Peyer's patch (tissue), 4 donors: Measurements from ENCODE around the gene PAK2. TPM values are rescaled to one million over a fixed set of nuclear protein-coding genes. Genes with fewer than 3 reads are reported as not detected.
"Not testable (repeated sequence)": the region's sequence is repeated elsewhere in the genome, so short reads cannot be mapped to it uniquely, and the experiment has no call there.

Experiments
- DNase-seq, 3 donors: peaks; one replicate each; pipeline ENCODE4 v3.0.0-alpha.2; 2017 to 2019
- H3K27ac ChIP-seq, 4 donors: fragments of 200-600 bp; sonication (generic); one replicate each; pipeline ENCODE4 v1.5.1; 2016 to 2019
- H3K27me3 ChIP-seq, 2 donors: fragments of 200-600 bp; sonication (generic); one replicate each; pipeline ENCODE4 v1.5.1; 2019
- H3K36me3 ChIP-seq, 3 donors: fragments of 200-600 bp; sonication (generic); one replicate each; pipeline ENCODE4 v1.5.1; 2016 to 2019
- H3K4me1 ChIP-seq, 4 donors: fragments of 200-600 bp; sonication (generic); one replicate each; pipeline ENCODE4 v1.5.1; 2016 to 2019
- H3K4me3 ChIP-seq, 4 donors: fragments of 200-600 bp; sonication (generic); 1 replicate in 3 of 4; 2 replicates in 1 of 4; pipeline ENCODE4 v1.5.1; 2016 to 2019; ENCODE audit warnings: mild to moderate bottlenecking in 1 of 4
- H3K9me3 ChIP-seq, 4 donors: fragments of 200-600 bp; sonication (generic); one replicate each; pipeline ENCODE4 v1.5.1; 2016 to 2019; ENCODE audit warnings: mild to moderate bottlenecking in 1 of 4
- CTCF ChIP-seq, 6 experiments: fragments of 450-650 bp in 4 of 6; fragments of 200-600 bp in 2 of 6; sonication (generic) in 1 of 6; IDR thresholded peaks; one replicate each; pipeline ENCODE4 v1.5.1; 2017 to 2019; ENCODE audit warnings: antibody characterized with exemption in 6 of 6, mild to moderate bottlenecking in 3 of 6, moderate library complexity in 1 of 6
- POLR2A ChIP-seq, 2 donors: fragments of 450-650 bp; IDR thresholded peaks; one replicate each; pipeline ENCODE4 v1.5.1; 2017; ENCODE audit warnings: antibody characterized with exemption in 2 of 2, mild to moderate bottlenecking in 2 of 2, moderate library complexity in 2 of 2
- total RNA-seq, 4 donors: library from RNA; depleted of rRNA; stranded (reverse); fragments of >200 nt; gene quantifications; one replicate each; pipeline ENCODE4 v1.1.0, GENCODE V29; 2016

Gene PAK2
- total RNA-seq, 4 donors from 2014 or later: 42.9 to 65.2 (median 53.5) TPM

DNA sequence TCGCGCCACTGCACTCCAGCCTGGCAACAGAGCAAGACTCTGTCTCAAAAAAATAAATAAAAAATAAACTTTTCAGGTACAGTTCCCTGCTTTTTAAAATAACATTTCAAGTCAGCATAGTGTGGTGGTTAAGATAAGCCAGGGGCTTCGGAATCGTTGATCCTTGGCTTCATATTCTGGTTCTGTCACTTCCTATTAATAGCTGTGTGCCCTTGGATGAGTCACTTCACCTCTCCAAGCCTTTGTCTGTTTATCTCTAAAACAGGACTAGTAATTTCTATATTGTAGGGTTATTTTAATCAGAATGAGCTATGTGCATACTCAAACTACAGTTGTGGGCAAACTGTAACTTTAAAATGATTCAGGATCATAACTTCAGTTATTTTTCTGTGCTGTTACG lies 74.2 kb downstream of the PAK2 start:
- DNase-seq: no peak
- no peaks in the 10 kb centered on the region for H3K27me3 ChIP-seq
- no peak overlapping the region for H3K4me3 ChIP-seq
- H3K4me1 ChIP-seq: no peaks in the 10 kb centered on the region
- H3K9me3 ChIP-seq: no peaks in the 10 kb centered on the region
- peaks cover 0 to 77% (median 0%) of the 10 kb centered on the region in 3 donors for H3K36me3 ChIP-seq
- TF ChIP-seq POLR2A (IDR thresholded peaks at IDR 0.05): no peak
- no peak for TF ChIP-seq CTCF (IDR thresholded peaks at IDR 0.05)
- no peak overlapping the region for H3K27ac ChIP-seq

GRCh38 chr3:196821806-196822355 lies 82.2 kb downstream of the PAK2 start:
- no peak for DNase-seq
- Histone ChIP-seq H3K4me3 (no peak overlapping the region), H3K4me1 (no peaks in the 10 kb centered on the region), H3K27me3 (no peaks in the 10 kb centered on the region), H3K9me3 (no peaks in the 10 kb centered on the region), H3K27ac (no peak overlapping the region), H3K36me3 (peaks cover 0 to 94% (median 0%) of the 10 kb centered on the region in 3 donors)
- TF ChIP-seq POLR2A (IDR thresholded peaks at IDR 0.05) (no peak), CTCF (IDR thresholded peaks at IDR 0.05) (no peak)

- H3K4me1 ChIP-seq, DNase-seq, H3K27me3 ChIP-seq, H3K27ac ChIP-seq, H3K9me3 ChIP-seq, H3K4me3 ChIP-seq: not testable (repeated sequence)
- peaks cover 0 to 71% (median 0%) of the 10 kb centered on the region in 3 donors for H3K36me3 ChIP-seq
Observed at GRCh38 chr3:196829651-196830050, 90.0 kb downstream of the PAK2 start.

- Histone ChIP-seq H3K9me3 (no peaks in the 10 kb centered on the region), H3K36me3 (peaks cover 0 to 21% (median 0%) of the 10 kb centered on the region in 3 donors), H3K27me3 (no peaks in the 10 kb centered on the region), H3K27ac (no peak overlapping the region), H3K4me1 (no peaks in the 10 kb centered on the region), H3K4me3 (no peak overlapping the region)
- TF ChIP-seq POLR2A (IDR thresholded peaks at IDR 0.05) (no peak), CTCF (IDR thresholded peaks at IDR 0.05) (no peak)
- DNase-seq: peak in 1 of 3 donors; percentile 56
Observed at GRCh38 chr3:196835086-196835485, 95.4 kb downstream of the PAK2 start.

- not testable (repeated sequence) for H3K27me3 ChIP-seq, H3K4me1 ChIP-seq, H3K27ac ChIP-seq, H3K9me3 ChIP-seq, H3K4me3 ChIP-seq, H3K36me3 ChIP-seq, DNase-seq
Observed at GRCh38 chr3:196836626-196837025, 97.0 kb downstream of the PAK2 start.

GRCh38 chr3:196837819-196838420 lies 98.3 kb downstream of the PAK2 start:
- H3K9me3 ChIP-seq: no peaks in the 10 kb centered on the region
- H3K36me3 ChIP-seq: no peaks in the 10 kb centered on the region
- H3K27ac ChIP-seq: no peak overlapping the region
- no peak overlapping the region for H3K4me3 ChIP-seq
- H3K27me3 ChIP-seq: no peaks in the 10 kb centered on the region
- H3K4me1 ChIP-seq: no peaks in the 10 kb centered on the region
- peak; percentile 59 to 90 (median 72) for DNase-seq
- no peak for TF ChIP-seq POLR2A (IDR thresholded peaks at IDR 0.05)
- peak; percentile 44 to 79 (median 68) for TF ChIP-seq CTCF (IDR thresholded peaks at IDR 0.05)

GRCh38 chr3:196839351-196839750 lies 99.7 kb downstream of the PAK2 start:
- H3K27me3 ChIP-seq, H3K4me3 ChIP-seq, DNase-seq, H3K36me3 ChIP-seq, H3K27ac ChIP-seq, H3K4me1 ChIP-seq, H3K9me3 ChIP-seq: not testable (repeated sequence)
